Cardiac fibroblast (primary cell): ENCODE measurements around the gene KANSL2.
"Not testable (repeated sequence)": the region's sequence is repeated elsewhere in the genome, so short reads cannot be mapped to it uniquely, and the experiment has no call there.

Experiments
- DNase-seq, 2 donors: peaks; one replicate each; pipeline versions ENCODE4 v3.0.0 to v3.0.0-alpha.2; 2010; ENCODE audit warnings: low read depth in 2 of 2
- H3K4me3 ChIP-seq, 2 donors: replicated peaks in 1 of 2; 1 replicate in 1 of 2; 2 replicates in 1 of 2; pipeline ENCODE4 v1.5.1; 2011; ENCODE audit warnings: low read depth in 2 of 2, low read length in 2 of 2, mild to moderate bottlenecking in 2 of 2, moderate library complexity in 1 of 2
- CTCF ChIP-seq: IDR thresholded peaks from one replicate; pipeline ENCODE4 v1.5.1; 2011; ENCODE audit warnings: low read depth, mild to moderate bottlenecking, low read length, inconsistent platforms

KANSL2 gene

GRCh38 chr12:48681710-48682532 lies at the start of gene KANSL2:
Gene KANSL2, minus strand, starts transcription at chr12:48682238. Its CDS starts 606 bp downstream, at chr12:48681632.
- peak; percentile 99 for DNase-seq
- no peak for TF ChIP-seq CTCF
- H3K4me3 ChIP-seq, result peak within 1 kb of the TSS; percentile 88 to 96

- H3K4me3 ChIP-seq, result no peak overlapping the region
- DNase-seq, result no peak
- TF ChIP-seq CTCF, result no peak
Observed at GRCh38 chr12:48728807-48729206, 46.8 kb upstream of the KANSL2 start.

- H3K4me3 ChIP-seq, DNase-seq: not testable (repeated sequence)
Observed at GRCh38 chr12:48720737-48721136, 38.7 kb upstream of the KANSL2 start.

GRCh38 chr12:48720171-48720570 lies 38.1 kb upstream of the KANSL2 start:
- not testable (repeated sequence) for H3K4me3 ChIP-seq, DNase-seq

- H3K4me3 ChIP-seq, DNase-seq: not testable (repeated sequence)
Observed at GRCh38 chr12:48719002-48719401, 37.0 kb upstream of the KANSL2 start.

DNA sequence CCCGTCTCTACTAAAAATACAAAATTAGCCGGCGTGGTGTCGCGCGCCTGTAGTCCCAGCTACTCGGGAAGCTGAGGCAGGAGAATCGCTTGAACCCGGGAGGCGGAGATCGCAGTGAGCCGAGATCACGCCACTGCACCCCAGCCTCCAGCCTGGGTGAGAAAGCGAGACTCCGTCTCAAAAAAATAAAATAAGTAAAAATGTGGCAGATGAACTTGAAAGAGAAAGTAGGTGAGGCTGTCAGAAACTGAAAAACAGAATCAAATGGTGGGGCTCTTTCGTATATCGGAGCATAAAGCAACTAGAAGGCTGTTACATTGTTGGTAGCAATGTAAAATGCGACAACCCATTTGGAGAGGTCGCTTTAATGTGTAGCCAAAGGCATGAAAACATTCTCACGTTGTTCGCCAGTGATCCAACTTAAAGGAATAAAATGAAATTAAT lies 35.2 kb upstream of the KANSL2 start:
- TF ChIP-seq CTCF, result no peak
- peak overlapping the region; percentile 78 to 89 for H3K4me3 ChIP-seq
- DNase-seq, result peak; percentile 13 to 23

DNA sequence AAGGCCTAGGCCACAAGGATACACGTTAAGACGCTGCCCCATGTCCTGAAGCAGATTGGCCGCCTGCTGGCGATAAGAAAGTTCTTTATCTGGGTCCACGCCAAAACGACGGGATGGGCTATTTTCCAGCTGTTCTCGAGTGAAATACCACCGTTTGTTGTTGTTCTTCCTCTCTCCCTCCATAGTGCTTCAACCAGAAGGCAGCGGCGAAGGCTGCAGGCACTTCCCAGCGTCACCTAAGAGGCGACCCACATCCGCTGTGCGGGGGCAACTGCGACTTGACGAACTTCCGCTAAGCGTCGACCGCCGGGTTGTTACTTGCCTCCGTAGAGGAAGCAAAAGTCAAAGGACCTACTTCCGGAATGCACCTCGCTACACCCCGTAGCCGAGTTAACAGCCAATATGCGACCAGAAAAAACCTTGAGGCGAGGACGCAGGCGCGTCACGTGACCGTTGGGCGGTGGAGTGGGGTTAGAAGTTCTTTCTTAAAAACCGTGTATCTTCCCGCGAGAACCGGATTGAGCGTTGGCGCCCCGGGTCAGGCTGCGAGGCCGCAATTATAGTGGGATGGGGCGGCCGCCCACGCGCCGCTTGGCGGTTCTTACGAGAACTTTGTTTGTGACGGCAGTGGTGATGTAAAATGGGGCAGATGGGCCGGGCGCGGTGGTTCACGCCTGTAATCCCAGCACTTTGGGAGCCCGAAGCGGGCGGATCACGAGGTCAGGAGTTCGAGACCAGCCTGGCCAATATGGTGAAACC lies 34.6 kb upstream of the KANSL2 start, which contains the start of gene CCNT1:
Gene CCNT1, minus strand, starts transcription at position 215 of the 759 bp plus-strand sequence. Its CDS starts 32 bp downstream, at position 183.
- peak; percentile 100 for DNase-seq
- peak; percentile 30 for TF ChIP-seq CTCF
- peak within 1 kb of the TSS; percentile 78 to 89 for H3K4me3 ChIP-seq

DNA sequence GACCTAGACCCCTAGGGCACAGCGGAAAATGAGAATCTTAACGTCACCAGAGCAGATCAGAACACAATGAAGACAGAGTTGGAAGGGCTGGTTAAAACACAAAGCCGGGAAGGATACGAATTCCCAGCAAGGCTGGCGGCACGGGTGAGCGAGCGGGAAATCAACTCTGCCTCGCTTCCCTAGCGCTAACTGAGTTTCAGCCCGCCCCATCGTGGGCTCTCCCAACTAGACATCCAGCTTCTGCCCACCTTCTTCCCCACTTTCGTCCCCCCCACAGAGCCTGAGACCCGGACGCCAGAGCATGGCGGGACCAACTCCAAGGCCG lies 34.1 kb upstream of the KANSL2 start:
- TF ChIP-seq CTCF, result no peak
- H3K4me3 ChIP-seq, result peak overlapping the region; percentile 78 to 89
- no peak for DNase-seq
